KMS-11 (cell line): Measurements from ENCODE around the gene PDZD7.

Experiments used
- H2AFZ ChIP-seq: fragments of 200-600 bp; sonication (generic); 2 replicates; pipeline ENCODE4 v1.6.1; 2016; ENCODE audit warnings: antibody characterized with exemption, mixed run types, low read depth
- H3K27ac ChIP-seq: fragments of 200-600 bp; sonication (generic); 2 replicates; pipeline ENCODE4 v1.6.1; 2016; ENCODE audit warnings: mild to moderate bottlenecking, mixed run types
- H3K27me3 ChIP-seq: fragments of 200-600 bp; sonication (generic); 2 replicates; pipeline ENCODE4 v1.6.1; 2017; ENCODE audit warnings: mild to moderate bottlenecking, low read depth, mixed run types, moderate library complexity; ENCODE audit not compliant: insufficient read depth
- H3K36me3 ChIP-seq: fragments of 200-600 bp; sonication (generic); 2 replicates; pipeline ENCODE4 v1.6.1; 2017; ENCODE audit warnings: mild to moderate bottlenecking, mixed run types; ENCODE audit not compliant: insufficient read depth
- H3K4me1 ChIP-seq: fragments of 200-600 bp; sonication (generic); 2 replicates; pipeline ENCODE4 v1.6.1; 2016; ENCODE audit warnings: mild to moderate bottlenecking, low read depth, mixed run types; ENCODE audit not compliant: poor library complexity, severe bottlenecking
- H3K4me2 ChIP-seq: fragments of 200-600 bp; sonication (generic); 2 replicates; pipeline ENCODE4 v1.7.0; 2016; ENCODE audit warnings: mild to moderate bottlenecking, mixed run types
- H3K4me3 ChIP-seq: fragments of 200-600 bp; sonication (generic); IDR thresholded peaks from 2 replicates; pipeline ENCODE4 v1.6.1; 2017; ENCODE audit warnings: low read depth, low read length, mixed read lengths; ENCODE audit not compliant: insufficient read depth
- H3K79me2 ChIP-seq: fragments of 200-600 bp; sonication (generic); 2 replicates; pipeline ENCODE4 v1.6.1; 2016; ENCODE audit warnings: low read depth, mixed run types; ENCODE audit not compliant: insufficient read depth
- H3K9ac ChIP-seq: fragments of 200-600 bp; sonication (generic); 2 replicates; pipeline ENCODE4 v1.6.1; 2016; ENCODE audit warnings: mild to moderate bottlenecking, mixed run types
- H4K20me1 ChIP-seq: fragments of 200-600 bp; sonication (generic); 2 replicates; pipeline ENCODE4 v1.6.1; 2016; ENCODE audit warnings: mild to moderate bottlenecking, mixed run types; ENCODE audit not compliant: insufficient read depth
- CTCF ChIP-seq: fragments of 200-600 bp; sonication (generic); conservative IDR thresholded peaks from 2 replicates; pipeline ENCODE4 v1.6.1; 2017; ENCODE audit warnings: low read depth, mild to moderate bottlenecking, antibody characterized with exemption, low read length, moderate library complexity, mixed read lengths

The PDZD7 gene

DNA sequence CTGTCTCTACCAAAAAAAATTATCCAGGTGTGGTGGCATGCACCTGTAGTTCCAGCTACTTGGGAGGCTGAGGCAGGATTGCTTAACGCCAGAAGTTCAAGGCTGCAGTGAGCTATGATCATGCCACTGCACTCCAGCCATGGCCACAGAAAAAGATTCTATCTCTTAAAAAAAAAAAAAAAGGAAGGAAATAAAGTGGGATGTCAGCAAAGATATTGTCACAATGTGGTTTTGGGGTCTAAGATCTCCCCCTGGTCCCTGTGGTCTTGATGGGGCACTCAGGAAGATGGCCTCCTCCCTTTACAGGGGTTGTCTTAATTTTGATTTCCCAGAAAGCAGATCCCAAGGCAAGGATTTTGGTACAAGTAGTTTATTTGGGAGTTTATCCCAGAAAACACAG, 23.4 kb upstream of the PDZD7 start:
- Histone ChIP-seq H3K4me1 (peaks cover 15% of the 10 kb centered on the region), H3K36me3 (no peaks in the 10 kb centered on the region), H3K4me3 (no peak overlapping the region), H3K27me3 (peaks cover 3% of the 10 kb centered on the region; the same call in 1 of the 2 replicates), H2AFZ (no peak overlapping the region), H3K4me2 (no peak overlapping the region), H3K79me2 (peaks cover 27% of the 10 kb centered on the region), H4K20me1 (peaks cover 3% of the 10 kb centered on the region; the same call in 1 of the 2 replicates), H3K27ac (no peak overlapping the region), H3K9ac (no peak overlapping the region)
- TF ChIP-seq CTCF = no peak

GRCh38 chr10:101053516-101053915, 22.6 kb upstream of the PDZD7 start:
- no peak overlapping the region for H3K27ac ChIP-seq
- H3K9ac ChIP-seq = no peak overlapping the region
- no peak overlapping the region for H2AFZ ChIP-seq
- H3K4me3 ChIP-seq = no peak overlapping the region
- H4K20me1 ChIP-seq = no peaks in the 10 kb centered on the region; the same call in 1 of the 2 replicates
- H3K36me3 ChIP-seq = no peaks in the 10 kb centered on the region
- TF ChIP-seq CTCF = no peak
- peaks cover 5% of the 10 kb centered on the region; the same call in 1 of the 2 replicates for H3K27me3 ChIP-seq
- H3K4me1 ChIP-seq = peaks cover 8% of the 10 kb centered on the region
- H3K79me2 ChIP-seq = peaks cover 20% of the 10 kb centered on the region; the same call in 1 of the 2 replicates
- no peak overlapping the region for H3K4me2 ChIP-seq

GRCh38 chr10:101052285-101052684, 21.4 kb upstream of the PDZD7 start:
- Histone ChIP-seq H2AFZ (no peak overlapping the region), H3K27ac (no peak overlapping the region), H3K79me2 (peaks cover 7% of the 10 kb centered on the region; the same call in 1 of the 2 replicates), H3K36me3 (no peaks in the 10 kb centered on the region), H3K9ac (no peak overlapping the region), H3K4me3 (no peak overlapping the region), H4K20me1 (no peaks in the 10 kb centered on the region; the same call in 1 of the 2 replicates), H3K4me2 (no peak overlapping the region), H3K4me1 (no peaks in the 10 kb centered on the region), H3K27me3 (peaks cover 5% of the 10 kb centered on the region; the same call in 1 of the 2 replicates)
- no peak for TF ChIP-seq CTCF

GRCh38 chr10:101050208-101051069, 19.5 kb upstream of the PDZD7 start:
- no peak overlapping the region for H3K4me3 ChIP-seq
- H3K9ac ChIP-seq = no peak overlapping the region
- H3K4me2 ChIP-seq = peak overlapping the region; percentile 46; the same call in 1 of the 2 replicates
- peaks cover 5% of the 10 kb centered on the region; the same call in 1 of the 2 replicates for H3K27me3 ChIP-seq
- H3K36me3 ChIP-seq = no peaks in the 10 kb centered on the region
- peak; percentile 76 for TF ChIP-seq CTCF
- 0 out of 2 replicates have a peak overlapping the region, but pooled peaks have one; percentile 14 for H2AFZ ChIP-seq
- no peaks in the 10 kb centered on the region for H3K4me1 ChIP-seq
- H3K27ac ChIP-seq = no peak overlapping the region
- 0 out of 2 replicates have a peak, but pooled peaks cover 4% of the 10 kb centered on the region for H3K79me2 ChIP-seq
- H4K20me1 ChIP-seq = no peaks in the 10 kb centered on the region
